Measurements from ENCODE around the gene TNFSF18.

GRCh38 chr1:173016419-173016818 lies 34.3 kb downstream of the TNFSF18 start:
- TF ChIP-seq POLR2AphosphoS5 (IDR thresholded peaks at IDR 0.05; ENCODE audit: low read depth, low read length) (no peak), SIN3A (IDR thresholded peaks at IDR 0.05; ENCODE audit: borderline replicate concordance, insufficient read depth, low read length) (no peak)
